HepG2 (cell line): ENCODE results near the gene RNU2-63P. TPM values are rescaled to one million over a fixed set of nuclear protein-coding genes. Genes with fewer than 3 reads are reported as not detected.

Experiments
- ATAC-seq: fragments of 200-7000 bp; cut with Tn5 transposase; 3 replicates; pipeline ENCODE4 v1.9.1; 2020; ENCODE audit warnings: mild to moderate bottlenecking, moderate library complexity
- BruUV-seq: library from RNA; stranded (reverse); fragments of 400-500 nt; replicated peaks from 2 replicates; lab custom pipeline; 2021; lab: Mats Ljungman, UMichigan
- CTCF ChIA-PET: fragments of 300-600 bp; formaldehyde crosslinking; extraction: SDS; loops from one replicate; lab custom pipeline; 2021; ENCODE audit warnings: low total read pairs, inconsistent platforms, low intra/inter-chr PET ratio; lab: Yijun Ruan, JAX
- POLR2A ChIA-PET: fragments of 350-600 bp; sonication (Branson Sonifier 250); formaldehyde crosslinking; loops from one replicate; lab custom pipeline; 2020; ENCODE audit warnings: antibody characterized with exemption, inconsistent platforms; lab: Yijun Ruan, JAX
- DNase-seq: peaks from one replicate; pipeline ENCODE4 v3.0.0-alpha.2; 2015; ENCODE audit warnings: low spot score
- FAIRE-seq: peaks from 3 replicates; lab custom pipeline; 2011; peaks lifted over from hg19 to GRCh38; lab: Jason Lieb, UNC
- H2AFZ ChIP-seq: one replicate; pipeline ENCODE4 v1.6.1; 2011; ENCODE audit warnings: low read length, inconsistent platforms
- H3K27ac ChIP-seq: fragments of 300-600 bp; 3 replicates; pipeline ENCODE4 v1.8.0; 2011; ENCODE audit warnings: mixed run types, mild to moderate bottlenecking, mixed read lengths, low read length, inconsistent platforms; ENCODE audit not compliant: insufficient read depth; ENCODE audit errors: extremely low read length
- H3K27me3 ChIP-seq, 2 experiments: fragments of 200-600 bp in 1 of 2; 2 replicates in 1 of 2; 3 replicates in 1 of 2; pipeline versions ENCODE4 v1.6.0 to v1.8.0; 2011; ENCODE audit warnings: low read length in 2 of 2, mild to moderate bottlenecking in 2 of 2, moderate library complexity in 2 of 2, inconsistent platforms in 1 of 2; ENCODE audit not compliant: insufficient read depth in 2 of 2, control insufficient read depth in 1 of 2
- H3K36me3 ChIP-seq, 2 experiments: fragments of 200-600 bp in 1 of 2; replicated peaks in 1 of 2; 2 replicates in 1 of 2; 3 replicates in 1 of 2; pipeline versions ENCODE4 v1.5.1 to v1.8.0; 2011; ENCODE audit warnings: low read length in 2 of 2, inconsistent platforms in 1 of 2; ENCODE audit not compliant: insufficient read depth in 2 of 2, control insufficient read depth in 1 of 2
- H3K4me1 ChIP-seq: 2 replicates; pipeline ENCODE4 v1.5.1; 2012; ENCODE audit warnings: low read length, inconsistent platforms; ENCODE audit not compliant: insufficient read depth
- H3K4me2 ChIP-seq: 2 replicates; pipeline ENCODE4 v1.6.0; 2011; ENCODE audit warnings: low read depth, low read length, inconsistent platforms
- H3K4me3 ChIP-seq, 3 experiments: fragments of 200-600 bp in 1 of 3; sonication (generic), shearing (Covaris generic) in 1 of 3; replicated peaks in 1 of 3; 2 replicates each; pipeline ENCODE4 v1.5.1; 2011 to 2016; ENCODE audit warnings: low read length in 3 of 3, inconsistent platforms in 2 of 3, low read depth in 2 of 3, mild to moderate bottlenecking in 2 of 3, control low read depth in 1 of 3, mixed read lengths in 1 of 3; ENCODE audit not compliant: insufficient read depth in 1 of 3
- H3K79me2 ChIP-seq: one replicate; pipeline ENCODE4 v1.6.1; 2011; ENCODE audit warnings: low read length, inconsistent platforms; ENCODE audit not compliant: insufficient read depth
- H3K9ac ChIP-seq: 2 replicates; pipeline ENCODE4 v1.6.0; 2011; ENCODE audit warnings: mild to moderate bottlenecking, low read depth, low read length, inconsistent platforms; ENCODE audit not compliant: insufficient read depth
- H3K9me3 ChIP-seq: 2 replicates; pipeline ENCODE4 v1.5.1; 2012; ENCODE audit warnings: mild to moderate bottlenecking, low read length
- H4K20me1 ChIP-seq: 2 replicates; pipeline ENCODE4 v1.6.0; 2011; ENCODE audit warnings: inconsistent platforms, mild to moderate bottlenecking, low read length, moderate library complexity; ENCODE audit not compliant: insufficient read depth
- FIP1L1 ChIP-seq: fragments of 200-400 bp; formaldehyde crosslinking; IDR thresholded peaks from 2 replicates; pipeline ENCODE4 v1.6.1; 2018; ENCODE audit warnings: low read depth, mild to moderate bottlenecking, low read length, moderate library complexity, borderline replicate concordance; ENCODE audit not compliant: insufficient read depth
- HNF1B ChIP-seq: sonication (generic); formaldehyde crosslinking; IDR thresholded peaks from 2 replicates; pipeline ENCODE4 v1.5.1; 2020; ENCODE audit warnings: mild to moderate bottlenecking, moderate library complexity, missing genetic modification reagents
- MAFF ChIP-seq: IDR thresholded peaks from 2 replicates; pipeline ENCODE4 v1.6.1; 2011; ENCODE audit warnings: low read depth, low read length, improper control_type of control experiment
- PHF5A ChIP-seq: IDR thresholded peaks from one replicate; pipeline ENCODE4 v1.6.1; 2018; ENCODE audit warnings: low read depth, missing genetic modification reagents; ENCODE audit not compliant: unreplicated experiment
- ZNF292 ChIP-seq: sonication (generic); formaldehyde crosslinking; IDR thresholded peaks from 2 replicates; pipeline ENCODE4 v1.8.1; 2022; ENCODE audit warnings: mild to moderate bottlenecking, low read depth, missing genetic modification reagents, borderline replicate concordance
- ZNF710 ChIP-seq: sonication (generic); formaldehyde crosslinking; IDR thresholded peaks from 2 replicates; pipeline ENCODE4 v1.5.0; 2020; ENCODE audit warnings: mild to moderate bottlenecking, missing genetic modification reagents, borderline replicate concordance
- ZNF792 ChIP-seq: IDR thresholded peaks from 2 replicates; pipeline ENCODE4 v1.6.1; 2016
- WGBS: methylation state at CpG from one replicate; pipeline ENCODE4 v1.1.6; 2017; ENCODE audit warnings: low lambda C conversion rate; 5-methylcytosine and 5-hydroxymethylcytosine counted together
- in situ Hi-C: cut with HindIII; loops from 2 replicates; pipeline ENCODE4 v1.10.0; 2017; ENCODE audit warnings: low pct_unique_long_range_greater_than_20kb; ENCODE audit not compliant: extremely low pct_ligation_motif_present
- intact Hi-C: fragments of 100-400 bp; cut with micrococcal nuclease; formaldehyde crosslinking; loops from one replicate; pipeline ENCODE4 v1.10.0; 2022; ENCODE audit not compliant: unreplicated experiment
- polyA plus RNA-seq, 8 experiments: library from polyadenylated mRNA; depleted of rRNA in 3 of 8; stranded (reverse) in 7 of 8; unstranded in 1 of 8; fragments of >200 nt; fragmentation: Illumina TruSeq in 4 of 8; extraction: Trizol in 4 of 8; gene quantifications; 2 replicates each; pipeline versions ENCODE4 v1.2.1 to v1.2.3, GENCODE V29; 2011 to 2016; ENCODE audit warnings: low read depth in 4 of 8, missing spikeins in 1 of 8, mixed read lengths in 1 of 8; ENCODE audit not compliant: insufficient read depth in 1 of 8
- total RNA-seq, 5 experiments: library from RNA; depleted of rRNA; stranded (reverse); fragments of >200 nt; fragmentation: Illumina TruSeq; extraction: Trizol; gene quantifications; 2 replicates each; pipeline ENCODE4 v1.2.3, GENCODE V29; 2016; ENCODE audit warnings: low read depth in 1 of 5

The RNU2-63P gene
- total and polyA plus RNA-seq, 2 of the 13 experiments (the other 11 are each of a cell fraction or from before 2014, with no cell fraction given), result 6.8 TPM; not detected in 1

GRCh38 chr2:88053934-88054781 is 37.8 kb upstream of the RNU2-63P start (continued):
- peak; percentile 12; the same call in 1 of the 2 replicates for TF ChIP-seq HNF1B
- TF ChIP-seq FIP1L1, result no peak
- TF ChIP-seq, all 625 proteins: peak for 17

- Histone ChIP-seq H3K4me1 (peaks cover 60% of the 10 kb centered on the region), H3K27me3 (no peaks in the 10 kb centered on the region; a peak in 1 of 5 replicates), H3K4me3 (peak overlapping the region in 2 of 3 experiments; percentile 96 to 97; a peak in 2 of 6 replicates), H3K9me3 (no peaks in the 10 kb centered on the region), H3K27ac (no peak overlapping the region), H2AFZ (no peak overlapping the region), H3K4me2 (peak overlapping the region; percentile 76), H4K20me1 (no peaks in the 10 kb centered on the region), H3K79me2 (peaks cover 24% of the 10 kb centered on the region), H3K9ac (0 out of 2 replicates have a peak overlapping the region, but pooled peaks have one; percentile 97), H3K36me3 (0 out of 5 replicates have a peak, but pooled peaks cover 0 to 1% of the 10 kb centered on the region in 2 experiments)
- WGBS, result 86% methylated on average over 1 of the region's 1 CpG
- in situ Hi-C loops (loop anchor here (25.0 kb wide), 1 partner anchor 409 kb away; the partner anchor contains the start of gene FOXI3), intact Hi-C loops (no loop called here)
- ChIA-PET POLR2A (interaction anchor here (0.8 to 3.0 kb wide), 3 partner anchors 31 to 157 kb away, joined by 3 to 16 read pairs (median 3); no protein-coding TSS in a partner anchor), CTCF (no interaction called here)
- FAIRE-seq (no peak), ATAC-seq (no peak), DNase-seq (no peak)
- BruUV-seq, result no TSS peak
- TF ChIP-seq PHF5A (CRISPR knock-in tag) (no peak), ZNF710 (CRISPR knock-in tag) (no peak), MAFF (0 out of 2 replicates have a peak, but pooled peaks have one; percentile 1), ZNF292 (CRISPR knock-in tag) (no peak), ZNF792 (CRISPR knock-in tag) (no peak)
- TF ChIP-seq, all 625 proteins: peak for 1
Observed at GRCh38 chr2:88053296-88053695, 36.9 kb upstream of the RNU2-63P start.
